HEK293 (cell line): ENCODE measurements around the gene PRND.
A peak's percentile ranks its signal among the peaks of the same experiment; 100 is the strongest.
"Not testable (repeated sequence)": the region's sequence is repeated elsewhere in the genome, so short reads cannot be mapped to it uniquely, and the experiment has no call there.

ENCODE experiments used
- CTCF ChIA-PET: fragments of 350-600 bp; formaldehyde crosslinking; extraction: SDS; loops from one replicate; lab custom pipeline; 2021; ENCODE audit warnings: antibody characterized with exemption; lab: Yijun Ruan, JAX
- POLR2A ChIA-PET: fragments of 300-600 bp; formaldehyde crosslinking; extraction: SDS; loops from one replicate; lab custom pipeline; 2020; ENCODE audit warnings: antibody characterized with exemption, inconsistent platforms; lab: Yijun Ruan, JAX
- H3K27ac ChIP-seq: fragments of 200-500 bp; sonication (Bioruptor generic); 2 replicates; pipeline ENCODE4 v1.5.1; 2014; ENCODE audit warnings: low read depth, low read length, control low read depth, inconsistent platforms; ENCODE audit errors: extremely low read depth
- H3K36me3 ChIP-seq, 2 experiments: fragments of 200-500 bp in 1 of 2; sonication (Bioruptor generic) in 1 of 2; 1 replicate in 1 of 2; 2 replicates in 1 of 2; pipeline ENCODE4 v1.5.1; 2014 to 2017; ENCODE audit warnings: inconsistent platforms in 2 of 2, low read length in 2 of 2; ENCODE audit not compliant: control insufficient read depth in 2 of 2, insufficient read depth in 1 of 2
- H3K4me1 ChIP-seq: fragments of 200-500 bp; sonication (Bioruptor generic); 2 replicates; pipeline ENCODE4 v1.5.1; 2014; ENCODE audit warnings: mild to moderate bottlenecking, low read length, inconsistent platforms; ENCODE audit not compliant: control insufficient read depth, insufficient read depth
- H3K4me3 ChIP-seq: 2 replicates; pipeline ENCODE4 v1.5.1; 2011; ENCODE audit warnings: low read depth, mild to moderate bottlenecking, control low read depth, low read length, moderate library complexity
- H3K9me3 ChIP-seq: fragments of 200-500 bp; sonication (Bioruptor generic); 2 replicates; pipeline ENCODE4 v1.5.1; 2014; ENCODE audit warnings: low read depth, low read length, inconsistent platforms; ENCODE audit not compliant: control insufficient read depth, insufficient read depth
- RBAK ChIP-seq: fragments of 450-650 bp; formaldehyde crosslinking; IDR thresholded peaks from 2 replicates; pipeline ENCODE4 v1.5.1; 2016; ENCODE audit warnings: missing biosample characterization, missing genetic modification characterization
- SALL2 ChIP-seq: fragments of 450-650 bp; formaldehyde crosslinking; IDR thresholded peaks from 2 replicates; pipeline ENCODE4 v1.5.0; 2017; ENCODE audit warnings: missing biosample characterization, mild to moderate bottlenecking, missing genetic modification characterization, borderline replicate concordance
- SCRT2 ChIP-seq: fragments of 450-650 bp; formaldehyde crosslinking; IDR thresholded peaks from 2 replicates; pipeline ENCODE4 v1.5.1; 2016; ENCODE audit warnings: missing biosample characterization, missing genetic modification characterization
- ZBTB21 ChIP-seq: fragments of 450-650 bp; formaldehyde crosslinking; IDR thresholded peaks from 2 replicates; pipeline ENCODE4 v1.5.1; 2017; ENCODE audit warnings: missing biosample characterization, missing genetic modification characterization
- ZEB2 ChIP-seq: fragments of 450-650 bp; formaldehyde crosslinking; IDR thresholded peaks from 2 replicates; pipeline ENCODE4 v1.5.1; 2016; ENCODE audit warnings: missing biosample characterization, missing genetic modification characterization
- ZNF121 ChIP-seq: fragments of 450-650 bp; formaldehyde crosslinking; IDR thresholded peaks from 2 replicates; pipeline ENCODE4 v1.5.1; 2016; ENCODE audit warnings: missing biosample characterization, missing genetic modification characterization
- ZNF138 ChIP-seq: fragments of 450-650 bp; formaldehyde crosslinking; IDR thresholded peaks from 2 replicates; pipeline ENCODE4 v1.5.1; 2016; ENCODE audit warnings: missing biosample characterization, missing genetic modification characterization, borderline replicate concordance
- ZNF140 ChIP-seq: fragments of 450-650 bp; formaldehyde crosslinking; IDR thresholded peaks from 2 replicates; pipeline ENCODE4 v1.5.1; 2016; ENCODE audit warnings: missing biosample characterization, missing genetic modification characterization
- ZNF155 ChIP-seq: fragments of 450-650 bp; formaldehyde crosslinking; IDR thresholded peaks from 2 replicates; pipeline ENCODE4 v1.5.1; 2016; ENCODE audit warnings: missing biosample characterization, missing genetic modification characterization
- ZNF169 ChIP-seq: fragments of 450-650 bp; formaldehyde crosslinking; IDR thresholded peaks from 2 replicates; pipeline ENCODE4 v1.5.1; 2016; ENCODE audit warnings: missing biosample characterization, missing genetic modification characterization
- ZNF335 ChIP-seq: fragments of 450-650 bp; formaldehyde crosslinking; conservative IDR thresholded peaks from 2 replicates; pipeline ENCODE4 v1.5.1; 2016; ENCODE audit warnings: missing biosample characterization, missing genetic modification characterization
- ZNF473 ChIP-seq: fragments of 450-650 bp; formaldehyde crosslinking; IDR thresholded peaks from 2 replicates; pipeline ENCODE4 v1.5.1; 2017; ENCODE audit warnings: missing biosample characterization, missing genetic modification characterization
- ZNF530 ChIP-seq: fragments of 450-650 bp; formaldehyde crosslinking; IDR thresholded peaks from 2 replicates; pipeline ENCODE4 v1.5.1; 2016; ENCODE audit warnings: low read depth, missing biosample characterization, missing genetic modification characterization
- ZNF555 ChIP-seq: fragments of 450-650 bp; formaldehyde crosslinking; conservative IDR thresholded peaks from 2 replicates; pipeline ENCODE4 v1.5.1; 2017; ENCODE audit warnings: missing biosample characterization, mild to moderate bottlenecking, missing genetic modification characterization, inconsistent platforms
- ZNF596 ChIP-seq: fragments of 450-650 bp; IDR thresholded peaks from 2 replicates; pipeline ENCODE4 v1.5.0; 2018; ENCODE audit warnings: missing biosample characterization, mild to moderate bottlenecking, missing genetic modification characterization, moderate library complexity
- ZNF610 ChIP-seq: fragments of 450-650 bp; formaldehyde crosslinking; IDR thresholded peaks from 2 replicates; pipeline ENCODE4 v1.5.1; 2016; ENCODE audit warnings: missing biosample characterization, missing genetic modification characterization, borderline replicate concordance
- ZNF654 ChIP-seq: fragments of 450-650 bp; formaldehyde crosslinking; IDR thresholded peaks from 2 replicates; pipeline ENCODE4 v1.5.1; 2016; ENCODE audit warnings: low read depth, missing biosample characterization, missing genetic modification characterization
- ZNF670 ChIP-seq: fragments of 450-650 bp; formaldehyde crosslinking; IDR thresholded peaks from 2 replicates; pipeline ENCODE4 v1.5.1; 2016; ENCODE audit warnings: missing biosample characterization, missing genetic modification characterization, low read depth
- ZNF701 ChIP-seq: fragments of 450-650 bp; formaldehyde crosslinking; IDR thresholded peaks from 2 replicates; pipeline ENCODE4 v1.5.1; 2016; ENCODE audit warnings: missing biosample characterization, missing genetic modification characterization
- ZNF837 ChIP-seq: fragments of 450-650 bp; formaldehyde crosslinking; IDR thresholded peaks from 2 replicates; pipeline ENCODE4 v1.5.1; 2016; ENCODE audit warnings: missing biosample characterization, missing genetic modification characterization
- ZSCAN30 ChIP-seq: fragments of 450-650 bp; IDR thresholded peaks from 2 replicates; pipeline ENCODE4 v1.5.1; 2018; ENCODE audit warnings: missing biosample characterization, mild to moderate bottlenecking, missing genetic modification characterization, moderate library complexity
- TF ChIP-seq, protein P1 (sequence below): fragments of 450-650 bp; formaldehyde crosslinking; IDR thresholded peaks from 2 replicates; pipeline ENCODE4 v1.5.1; 2017; ENCODE audit warnings: missing biosample characterization, missing genetic modification characterization

Gene PRND

DNA sequence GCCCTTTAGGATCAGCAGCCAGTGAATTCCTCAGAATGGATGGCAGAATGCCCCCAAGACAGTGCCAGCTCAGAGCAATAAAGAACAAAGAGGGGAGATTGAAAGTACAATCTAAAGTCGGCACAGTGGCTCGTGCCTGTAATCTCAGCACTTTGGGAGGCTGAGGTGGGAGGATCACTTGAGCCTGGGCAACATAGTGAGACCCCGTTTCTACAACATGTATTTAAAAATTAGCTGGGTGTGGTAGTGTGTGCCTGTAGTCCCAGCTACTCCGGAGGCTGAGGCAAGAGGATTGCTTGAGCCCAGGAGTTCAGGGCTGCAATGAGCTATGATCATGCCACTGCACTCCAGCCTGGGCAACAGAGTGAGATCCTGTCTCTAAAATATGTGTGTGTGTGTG lies 1.8 kb downstream of the PRND start:
- TF ChIP-seq ZNF121 (tag by site-specific recombination), result peak; percentile 94
- TF ChIP-seq, protein P1, sequence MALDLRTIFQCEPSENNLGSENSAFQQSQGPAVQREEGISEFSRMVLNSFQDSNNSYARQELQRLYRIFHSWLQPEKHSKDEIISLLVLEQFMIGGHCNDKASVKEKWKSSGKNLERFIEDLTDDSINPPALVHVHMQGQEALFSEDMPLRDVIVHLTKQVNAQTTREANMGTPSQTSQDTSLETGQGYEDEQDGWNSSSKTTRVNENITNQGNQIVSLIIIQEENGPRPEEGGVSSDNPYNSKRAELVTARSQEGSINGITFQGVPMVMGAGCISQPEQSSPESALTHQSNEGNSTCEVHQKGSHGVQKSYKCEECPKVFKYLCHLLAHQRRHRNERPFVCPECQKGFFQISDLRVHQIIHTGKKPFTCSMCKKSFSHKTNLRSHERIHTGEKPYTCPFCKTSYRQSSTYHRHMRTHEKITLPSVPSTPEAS (tag by site-specific recombination), result peak; percentile 51
- H3K4me3 ChIP-seq, H3K36me3 ChIP-seq, H3K9me3 ChIP-seq, H3K4me1 ChIP-seq, H3K27ac ChIP-seq: not testable (repeated sequence)
- CTCF ChIA-PET, result interaction anchor here (1.0 to 5.6 kb wide), 6 partner anchors 10 to 118 kb away, joined by 3 to 46 read pairs (median 5); no protein-coding TSS in a partner anchor
- POLR2A ChIA-PET, result interaction anchor here (0.6 kb wide), 1 partner anchor 116 kb away, joined by 5 read pairs; no protein-coding TSS in a partner anchor

GRCh38 chr20:4724459-4725262 lies 3.0 kb downstream of the PRND start:
- H3K4me1 ChIP-seq, result no peaks in the 10 kb centered on the region

DNA sequence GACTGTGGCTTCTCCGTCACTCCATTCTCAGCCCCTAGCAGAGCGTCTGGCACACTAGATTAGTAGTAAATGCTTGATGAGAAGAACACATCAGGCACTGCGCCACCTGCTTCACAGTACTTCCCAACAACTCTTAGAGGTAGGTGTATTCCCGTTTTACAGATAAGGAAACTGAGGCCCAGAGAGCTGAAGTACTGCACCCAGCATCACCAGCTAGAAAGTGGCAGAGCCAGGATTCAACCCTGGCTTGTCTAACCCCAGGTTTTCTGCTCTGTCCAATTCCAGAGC lies 3.5 kb downstream of the PRND start:
- H3K27ac ChIP-seq, result no peak overlapping the region
- H3K4me3 ChIP-seq, result no peak overlapping the region
- no peaks in the 10 kb centered on the region for H3K9me3 ChIP-seq
- ChIA-PET CTCF (interaction anchor here (0.8 to 5.6 kb wide), 4 partner anchors 8 to 117 kb away, joined by 5 to 46 read pairs (median 8); no protein-coding TSS in a partner anchor), POLR2A (no interaction called here)
- TF ChIP-seq ZEB2 (tag by site-specific recombination) (no peak), ZNF654 (tag by site-specific recombination) (no peak), ZNF837 (tag by site-specific recombination) (no peak), ZNF670 (no peak), ZNF155 (tag by site-specific recombination) (no peak), ZNF555 (tag by site-specific recombination) (no peak), ZNF596 (tag by site-specific recombination) (no peak), ZBTB21 (no peak), ZNF610 (tag by site-specific recombination) (no peak), ZNF335 (tag by site-specific recombination) (no peak), RBAK (tag by site-specific recombination) (no peak), ZNF473 (tag by site-specific recombination) (no peak), ZNF701 (tag by site-specific recombination) (no peak), ZNF140 (no peak), SALL2 (no peak), ZNF530 (tag by site-specific recombination) (no peak), ZNF169 (no peak), ZSCAN30 (tag by site-specific recombination) (no peak)
- no peaks in the 10 kb centered on the region for H3K36me3 ChIP-seq
- no peaks in the 10 kb centered on the region for H3K4me1 ChIP-seq

More at GRCh38 chr20:4724459-4725262, 3.0 kb downstream of the PRND start:
- Histone ChIP-seq H3K4me3 (no peak overlapping the region), H3K9me3 (no peaks in the 10 kb centered on the region)
- CTCF ChIA-PET, result interaction anchor here (0.6 to 5.6 kb wide), 4 partner anchors 9 to 446 kb away, joined by 4 to 46 read pairs (median 8); no protein-coding TSS in a partner anchor
- TF ChIP-seq ZNF138 (tag by site-specific recombination) (no peak), SCRT2 (peak; percentile 63; the same call in 1 of the 2 replicates)
- TF ChIP-seq, all 188 proteins: peak for 1
- POLR2A ChIA-PET, result no interaction called here
- Histone ChIP-seq H3K27ac (no peak overlapping the region), H3K36me3 (no peaks in the 10 kb centered on the region)
